Keratinocyte (primary cell): ENCODE results near the gene HGFAC.

Experiments used
- CTCF ChIP-seq, 3 experiments: IDR thresholded peaks in 1 of 3; conservative IDR thresholded peaks in 1 of 3; optimal IDR thresholded peaks in 1 of 3; 2 replicates in 2 of 3; 3 replicates in 1 of 3; pipeline versions ENCODE3 to v1.5.1; 2011; ENCODE audit warnings: low read length in 3 of 3, mild to moderate bottlenecking in 3 of 3, moderate library complexity in 2 of 3, control low read depth in 1 of 3, inconsistent platforms in 1 of 3; ENCODE audit not compliant: insufficient read depth in 2 of 3; ENCODE audit errors: extremely low read depth in 1 of 3
- EZH2 ChIP-seq: IDR thresholded peaks from one replicate; pipeline ENCODE4 v1.6.1; 2012; ENCODE audit warnings: inconsistent platforms, mild to moderate bottlenecking, low read length, moderate library complexity

- TF ChIP-seq EZH2 (no peak), CTCF (optimal IDR thresholded peaks at IDR 0.05 in 1 of 3, IDR thresholded peaks at IDR 0.05 in 1 of 3, conservative IDR thresholded peaks at IDR 0.05 in 1 of 3; ENCODE audit: extremely low read depth in 1 of 3, insufficient read depth in 2 of 3, low read length in 3 of 3) (no peak)
Observed at GRCh38 chr4:3408793-3409330, 32.9 kb upstream of the HGFAC start.
